Suprapubic skin (tissue), 4 donors: ENCODE results near the gene ADAMTS7.

ENCODE experiments used
- CTCF ChIP-seq, 2 donors: fragments of 200-600 bp in 1 of 2; fragments of 450-650 bp in 1 of 2; sonication (generic) in 1 of 2; IDR thresholded peaks; one replicate each; pipeline ENCODE4 v1.5.1; 2016 to 2019; ENCODE audit warnings: antibody characterized with exemption in 2 of 2, mild to moderate bottlenecking in 1 of 2, moderate library complexity in 1 of 2
- POLR2A ChIP-seq, 2 donors: fragments of 450-650 bp; IDR thresholded peaks; one replicate each; pipeline ENCODE4 v1.6.1; 2017; ENCODE audit warnings: antibody characterized with exemption in 2 of 2, mild to moderate bottlenecking in 2 of 2, moderate library complexity in 2 of 2
- POLR2AphosphoS5 ChIP-seq, 3 donors: sonication (generic); formaldehyde crosslinking; IDR thresholded peaks; one replicate each; pipeline ENCODE4 v1.6.1; 2017; ENCODE audit warnings: antibody characterized with exemption in 3 of 3

GRCh38 chr15:78836333-78836732 lies 25.1 kb upstream of the ADAMTS7 start:
- no peak for TF ChIP-seq POLR2A (IDR thresholded peaks at IDR 0.05)
- TF ChIP-seq CTCF (IDR thresholded peaks at IDR 0.05) = no peak
- no peak for TF ChIP-seq POLR2AphosphoS5 (IDR thresholded peaks at IDR 0.05)
